Activated CD8-positive, alpha-beta memory T cell treated with anti-CD3 and anti-CD28 coated beads, Interleukin-2, amount 50 U/mL, for 1 hour (primary cell): ENCODE results near the gene CEP135.
"Not testable (repeated sequence)": the region's sequence is repeated elsewhere in the genome, so short reads cannot be mapped to it uniquely, and the experiment has no call there.

ENCODE experiments used
- DNase-seq: peaks from one replicate; pipeline ENCODE4 v3.0.0-alpha.2; 2020; ENCODE audit errors: extremely low read depth

The CEP135 gene

DNA sequence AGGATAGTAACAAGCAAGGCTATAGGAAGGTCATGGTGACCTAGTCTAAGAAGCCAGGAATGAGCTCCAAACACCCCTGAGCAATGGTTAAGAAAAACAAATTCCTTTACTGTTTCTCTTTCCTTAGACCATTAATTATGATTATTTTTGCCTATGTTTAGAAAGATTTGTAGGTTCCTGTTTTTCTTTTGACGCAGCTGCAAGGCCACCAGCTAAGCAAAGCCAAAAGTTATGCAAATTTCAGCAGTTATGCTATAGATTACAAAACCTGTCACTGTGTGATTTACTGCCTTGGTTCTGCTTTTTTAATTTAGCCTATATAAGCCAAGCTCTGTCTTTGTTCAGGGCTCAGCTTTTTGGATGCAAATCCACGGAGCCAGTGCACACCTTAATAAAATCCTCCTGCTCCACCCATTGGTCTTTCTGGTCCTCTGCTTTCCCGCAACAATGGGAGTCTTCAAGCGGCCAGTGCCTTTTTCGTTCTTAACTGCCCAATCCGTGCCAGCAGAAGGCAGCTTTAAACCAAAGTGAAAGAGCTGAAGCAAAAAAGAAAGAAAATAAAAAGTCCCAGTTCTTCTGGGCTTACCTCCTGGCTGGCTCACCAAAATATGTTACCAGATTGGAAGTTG is 1.4 kb upstream of the CEP135 start:
- no peak for DNase-seq

DNA sequence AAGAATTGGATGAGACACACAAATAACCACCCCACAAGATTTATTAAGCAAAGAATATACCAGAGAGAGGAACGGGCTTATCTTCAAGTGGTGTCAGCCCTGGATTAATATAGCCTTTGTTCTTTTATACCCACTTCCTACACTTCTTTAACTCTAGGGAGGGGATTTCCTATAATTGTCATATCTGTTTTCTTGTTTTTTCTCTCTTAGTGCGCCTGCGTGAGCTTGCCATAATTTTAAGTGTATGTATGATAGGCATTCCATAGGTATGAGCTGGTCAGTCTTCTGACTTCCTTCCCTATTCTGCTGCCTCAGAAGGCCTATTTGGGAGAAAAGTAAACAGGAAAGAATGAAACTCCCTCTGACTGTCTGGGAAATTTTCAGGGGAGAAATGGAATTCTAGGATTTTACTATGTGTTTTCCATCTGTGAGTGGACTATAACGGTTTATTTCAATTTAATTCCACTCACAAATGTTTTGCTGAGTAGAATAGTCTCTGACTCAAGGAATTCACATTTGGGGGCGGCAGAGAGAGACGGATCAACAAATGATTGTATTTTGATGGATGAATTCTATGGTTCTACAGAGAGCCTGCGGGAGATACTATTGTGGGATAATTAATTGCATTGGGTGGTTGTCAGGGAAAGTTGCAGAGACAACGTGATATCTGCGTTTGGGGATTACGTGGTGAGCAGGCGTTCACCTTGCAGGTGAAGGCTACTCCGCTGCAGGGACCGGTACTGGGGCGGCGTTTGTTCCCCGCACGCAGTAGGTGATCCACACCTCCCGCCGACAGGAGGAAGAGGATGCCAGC is 626 bp upstream of the CEP135 start:
- DNase-seq: no peak

DNA sequence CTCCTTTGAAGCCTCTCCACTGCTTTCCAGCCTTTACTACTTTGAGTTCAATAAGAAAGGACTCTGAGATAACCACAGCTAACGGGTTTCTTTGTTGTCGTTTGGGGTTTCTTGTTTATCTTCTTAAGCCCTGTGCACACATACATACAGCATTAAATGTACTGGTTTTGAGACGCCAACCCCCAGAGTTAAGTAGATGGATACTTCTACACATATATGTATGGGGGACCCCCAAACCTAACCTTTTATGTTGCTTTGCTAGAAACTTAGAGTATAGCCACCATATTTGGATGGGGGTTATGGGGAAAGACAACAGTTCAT is 697 bp downstream of the CEP135 start:
- DNase-seq: no peak

DNA sequence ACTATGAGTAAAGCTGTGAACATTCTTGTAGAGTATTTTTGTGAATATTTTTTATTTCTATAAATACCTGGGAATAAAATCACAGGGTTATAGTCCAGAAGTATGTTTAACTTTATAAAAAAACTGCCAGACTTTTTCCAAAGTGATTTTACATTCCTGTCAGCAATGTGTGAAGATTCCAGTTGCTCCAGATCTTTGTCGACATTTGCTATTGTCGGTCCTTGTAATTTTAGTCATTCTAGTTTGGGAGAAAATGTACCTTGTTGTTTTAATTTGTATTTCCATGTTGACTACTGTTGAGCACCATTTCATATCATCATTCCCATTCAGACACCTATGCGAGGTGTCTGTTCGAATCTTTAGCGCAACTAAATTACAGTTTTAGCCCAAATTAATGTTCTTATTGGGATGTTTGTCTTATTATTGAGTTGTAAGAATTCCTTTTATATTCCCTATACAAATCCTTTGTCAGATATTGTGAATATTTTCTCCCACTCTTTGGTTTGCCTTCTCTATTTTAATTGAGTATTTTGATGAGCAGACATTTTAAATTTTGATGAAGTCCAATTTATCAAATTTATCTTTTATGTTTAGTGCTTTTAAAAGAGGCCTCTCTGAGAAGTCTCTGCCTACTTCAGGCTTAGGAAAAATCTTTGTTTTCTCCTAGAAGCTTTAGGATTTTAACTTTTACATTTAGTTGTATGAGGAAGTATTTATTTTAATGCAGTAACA is 2.6 kb downstream of the CEP135 start:
- DNase-seq: no peak

DNA sequence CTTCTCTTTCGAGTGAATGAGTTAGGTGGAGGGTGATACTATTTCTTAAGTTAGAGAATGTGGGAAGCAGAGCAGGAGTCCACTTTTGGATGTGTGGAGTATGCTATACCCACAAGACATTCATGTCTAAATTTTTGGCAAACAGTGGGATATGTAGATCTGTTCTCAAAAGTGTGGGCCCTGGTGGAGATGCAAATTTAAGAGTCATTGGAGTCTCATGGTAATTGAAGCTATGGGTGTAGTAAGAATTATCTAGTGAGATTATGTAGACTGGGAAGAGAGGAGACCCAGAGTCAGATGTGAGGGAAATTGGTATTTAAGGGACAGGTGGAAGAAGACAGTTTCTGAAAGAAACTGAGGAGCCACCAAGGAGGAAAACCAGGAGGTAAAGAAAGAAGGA is 7.0 kb downstream of the CEP135 start:
- DNase-seq: no peak

DNA sequence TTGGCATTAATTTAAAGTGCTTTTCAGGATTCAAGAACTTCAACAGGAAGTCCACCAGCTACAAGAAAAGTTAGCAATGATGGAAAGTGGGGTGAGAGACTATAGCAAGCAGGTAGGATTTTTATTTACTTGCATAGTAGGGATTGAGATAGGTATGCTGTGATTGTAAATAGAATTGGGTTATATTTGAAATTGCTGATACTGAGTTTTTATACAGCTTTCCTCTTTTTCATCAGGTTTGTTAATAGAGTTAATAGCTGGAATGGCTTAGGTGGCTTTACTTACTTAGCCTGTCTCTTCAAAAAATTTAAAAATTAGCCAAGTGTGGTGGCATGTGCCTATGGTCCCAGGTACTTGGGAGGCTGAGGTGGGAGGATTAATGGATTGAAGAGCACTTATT is 10.9 kb downstream of the CEP135 start:
- no peak for DNase-seq

DNA sequence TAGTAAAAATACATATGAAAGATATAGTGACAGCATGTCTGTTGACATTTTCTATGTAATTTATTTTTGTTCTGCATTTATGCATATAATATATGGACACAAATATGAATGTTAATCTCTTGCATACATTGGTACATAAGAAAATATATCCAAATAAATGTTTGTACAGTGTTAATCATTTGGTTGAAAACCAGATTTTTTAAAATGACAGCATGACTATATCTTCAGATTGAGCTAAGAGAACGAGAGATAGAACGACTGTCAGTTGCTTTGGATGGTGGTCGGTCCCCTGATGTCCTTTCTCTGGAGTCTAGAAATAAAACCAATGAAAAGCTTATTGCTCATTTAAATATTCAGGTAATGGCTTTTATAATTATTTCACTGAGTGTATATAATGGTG is 15.3 kb downstream of the CEP135 start:
- DNase-seq: no peak

DNA sequence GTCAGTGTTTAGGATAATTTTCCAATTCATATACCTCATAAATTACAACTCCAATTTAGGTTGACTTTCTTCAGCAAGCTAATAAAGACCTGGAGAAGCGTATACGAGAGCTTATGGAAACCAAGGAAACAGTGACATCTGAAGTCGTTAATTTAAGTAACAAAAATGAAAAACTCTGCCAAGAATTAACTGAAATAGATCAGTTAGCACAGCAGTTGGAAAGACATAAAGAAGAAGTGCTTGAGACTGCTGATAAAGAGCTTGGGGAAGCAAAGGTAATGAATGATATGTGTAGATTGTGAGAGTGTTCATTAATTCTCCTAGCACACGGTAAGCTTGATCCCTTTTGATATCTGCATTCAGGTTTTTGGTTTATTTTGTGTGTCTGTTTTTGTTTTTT is 16.8 kb downstream of the CEP135 start:
- no peak for DNase-seq

DNA sequence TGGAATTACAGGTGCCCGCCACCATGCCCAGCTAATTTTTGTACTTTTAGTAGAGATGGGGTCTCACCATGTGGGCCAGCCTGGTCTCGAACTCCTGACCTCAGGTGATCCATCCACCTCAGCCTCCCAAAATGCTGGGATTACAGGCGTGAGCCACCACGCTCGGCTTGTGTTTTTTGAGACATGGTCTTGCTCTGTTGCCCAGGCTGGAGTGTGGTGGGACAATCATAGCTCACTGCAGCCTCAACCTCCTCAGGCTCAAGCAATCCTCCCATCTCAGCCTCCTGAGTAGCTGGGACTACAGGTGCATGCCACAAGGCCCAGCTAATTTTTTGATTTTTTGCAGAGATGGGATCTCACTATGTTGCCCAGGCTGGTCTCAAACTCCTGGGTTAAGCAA is 17.6 kb downstream of the CEP135 start:
- DNase-seq: not testable (repeated sequence)

DNA sequence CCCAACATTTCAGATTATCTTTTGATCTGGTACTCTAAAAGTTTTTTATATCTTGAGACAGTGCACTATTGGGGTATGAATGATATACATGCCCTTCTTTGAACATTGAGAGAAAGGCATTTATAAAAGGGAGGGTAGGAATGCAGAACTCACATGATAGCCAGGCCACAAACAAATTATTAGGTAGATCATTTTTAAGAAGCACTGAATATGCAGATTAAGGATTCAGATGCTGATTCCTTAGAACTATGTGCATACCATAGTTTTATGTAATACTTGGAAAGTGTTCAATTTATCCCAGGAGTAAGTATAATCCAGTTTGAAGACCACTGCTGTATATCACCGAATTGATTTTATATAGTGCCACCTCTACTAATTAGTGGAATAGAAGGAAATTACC is 18.6 kb downstream of the CEP135 start:
- DNase-seq: no peak

DNA sequence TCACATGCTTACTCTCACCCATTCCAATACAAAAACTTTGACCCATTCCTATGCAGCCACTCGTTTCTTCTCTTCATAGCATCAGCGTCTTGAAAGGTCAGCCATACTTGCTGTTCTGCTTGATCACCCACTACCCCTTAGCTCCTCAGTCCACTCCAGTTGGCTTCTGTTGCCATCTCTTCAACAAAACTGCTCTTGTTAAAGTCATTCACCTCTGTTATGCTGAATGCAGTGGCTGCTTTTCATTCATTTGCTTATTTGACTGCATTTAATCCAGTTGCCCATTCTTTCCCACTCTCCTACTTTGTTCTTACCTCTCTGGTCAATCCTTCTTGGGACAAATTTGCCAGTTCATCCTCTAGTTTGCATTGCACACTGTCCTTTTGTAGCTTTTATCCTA is 24.9 kb downstream of the CEP135 start:
- no peak for DNase-seq

DNA sequence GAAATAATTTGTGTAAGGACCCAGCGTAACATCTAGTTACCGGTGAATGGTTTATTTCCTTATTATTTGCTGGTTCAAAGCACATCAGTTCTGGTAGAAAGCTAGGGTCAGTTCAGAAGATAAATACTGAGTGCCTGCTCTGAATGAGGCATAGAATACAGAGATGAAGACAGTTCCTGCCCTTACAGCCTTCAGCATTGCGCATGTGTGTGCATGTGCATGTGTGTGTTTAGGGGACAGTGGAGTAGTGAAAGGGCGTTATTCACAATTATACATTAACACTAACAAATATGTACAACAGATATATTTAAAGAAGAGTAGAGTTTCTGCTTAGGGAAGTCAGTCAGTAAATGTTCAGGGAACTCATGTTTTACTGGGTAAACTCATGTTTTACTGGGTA is 29.1 kb downstream of the CEP135 start:
- no peak for DNase-seq

DNA sequence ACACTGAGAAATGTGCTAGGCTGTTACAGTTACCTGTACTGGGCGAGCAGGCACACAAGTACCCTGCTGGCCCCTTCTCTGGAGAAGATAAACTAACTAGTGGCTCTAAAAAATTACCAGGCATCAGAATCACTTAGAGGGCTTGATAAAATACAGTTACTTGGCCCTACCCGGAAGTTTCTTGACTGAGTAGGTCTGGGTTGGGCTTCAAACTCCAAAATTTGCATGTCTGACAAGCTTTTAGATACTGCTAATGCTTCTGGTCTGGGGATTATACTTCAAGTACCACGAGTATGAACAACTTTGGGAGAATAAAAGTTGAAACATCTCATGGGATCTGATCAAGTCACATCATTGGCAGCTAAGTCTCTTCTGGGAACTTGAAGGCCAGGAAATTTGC is 30.8 kb downstream of the CEP135 start:
- DNase-seq: no peak

DNA sequence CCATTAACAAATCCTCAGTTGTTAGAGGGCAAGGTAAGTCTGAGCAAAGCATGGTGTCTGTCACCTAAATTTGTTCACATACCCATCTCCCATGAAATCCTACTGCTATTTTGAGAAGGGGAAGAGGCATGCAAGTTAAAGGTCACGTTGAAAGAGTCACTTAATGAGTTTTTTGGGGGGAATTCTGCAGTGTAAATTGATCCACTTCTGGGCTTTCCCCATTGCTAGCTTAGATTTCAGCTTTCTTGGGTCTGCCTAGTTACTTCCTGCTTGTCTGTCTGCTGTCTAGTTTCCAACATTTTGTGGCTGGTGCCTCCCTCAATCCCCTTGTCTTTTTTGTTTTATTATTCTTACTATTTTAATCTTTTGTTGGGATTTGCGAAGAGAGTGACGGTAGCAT is 32.0 kb downstream of the CEP135 start:
- no peak for DNase-seq

DNA sequence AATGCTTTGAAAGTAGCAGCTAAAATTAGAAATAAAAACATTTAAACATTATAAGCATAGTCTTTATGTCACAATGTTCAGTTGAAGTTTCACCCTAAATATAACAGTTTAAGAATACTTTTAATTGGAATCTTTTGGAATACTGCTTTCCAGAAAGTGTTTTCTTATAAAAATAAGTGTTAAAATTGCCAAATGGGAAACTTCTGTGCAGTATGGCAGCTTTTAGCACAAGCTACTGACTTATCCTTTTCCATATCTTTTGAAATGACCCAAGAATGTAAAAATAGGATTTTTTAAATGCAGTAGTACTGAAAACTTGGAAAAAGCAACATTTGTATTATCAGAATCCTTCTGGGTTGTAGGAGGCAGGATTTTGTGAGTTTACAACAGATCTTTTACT is 34.2 kb downstream of the CEP135 start:
- DNase-seq: no peak

DNA sequence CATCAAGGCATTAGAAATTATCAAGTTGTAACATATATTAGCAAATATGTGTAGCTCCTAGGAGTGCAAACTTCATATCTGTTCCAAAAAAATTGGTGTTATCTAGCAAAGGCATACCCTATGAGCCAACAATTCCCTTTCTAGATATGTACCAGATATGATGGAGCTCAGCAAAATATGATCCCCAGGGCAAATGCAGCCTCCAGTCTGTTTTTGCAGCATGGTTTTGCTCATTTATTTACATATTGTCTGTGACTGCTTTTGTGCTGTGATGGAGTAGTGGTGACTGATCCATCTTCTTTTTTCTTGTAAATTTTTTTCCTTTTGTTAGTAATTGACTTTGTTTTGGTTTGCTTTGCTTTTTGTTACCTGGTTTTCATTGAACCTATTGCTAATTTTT is 41.0 kb downstream of the CEP135 start:
- no peak for DNase-seq

DNA sequence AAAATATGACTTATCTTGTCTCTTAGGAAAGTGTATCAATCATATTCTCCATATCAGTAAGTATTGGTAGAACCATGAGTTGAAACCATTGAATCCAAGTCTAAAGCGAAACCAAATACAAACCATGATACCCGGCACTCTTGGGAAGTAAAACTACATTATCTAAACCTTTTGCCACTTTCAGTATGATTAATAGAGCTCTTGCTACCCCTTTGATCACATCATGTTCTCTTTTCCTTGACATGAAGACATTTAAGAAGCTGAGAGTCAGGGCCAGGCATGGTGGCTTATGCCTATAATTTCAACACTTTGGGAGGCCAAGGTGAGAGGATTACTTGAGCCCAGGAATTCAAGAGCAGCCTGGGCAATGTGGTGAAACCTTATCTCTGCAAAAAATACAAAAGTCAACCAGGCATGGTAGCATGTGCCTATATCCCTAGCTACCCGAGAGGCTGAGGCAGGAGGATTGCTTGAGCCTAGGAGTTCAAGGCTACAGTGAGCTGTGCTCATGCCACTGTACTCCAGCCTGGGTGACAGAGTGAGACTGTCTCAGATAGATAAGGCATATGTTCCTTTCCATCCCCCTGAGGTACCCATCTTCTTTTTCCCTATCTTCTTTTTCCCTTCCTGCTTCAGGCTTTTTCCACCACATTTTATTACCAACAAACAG is 45.4 kb downstream of the CEP135 start:
- no peak for DNase-seq

DNA sequence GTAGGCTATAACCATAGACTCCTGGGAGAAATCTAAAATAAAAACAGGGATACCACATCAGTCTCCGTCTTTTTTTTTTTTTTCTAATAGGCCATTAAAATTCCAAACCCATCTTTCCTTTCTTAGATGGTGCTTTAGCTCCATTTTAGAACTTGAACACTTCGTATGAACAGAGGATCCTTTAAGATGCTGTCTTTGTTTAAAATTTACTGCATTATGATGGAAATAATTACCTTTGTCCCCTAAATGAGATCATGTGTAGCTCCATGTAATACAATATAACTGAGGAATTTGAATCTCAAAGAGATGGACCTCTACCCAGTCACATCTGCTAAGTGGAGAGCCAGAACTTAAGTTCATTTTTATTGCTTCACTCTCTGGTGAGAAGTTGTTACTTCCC is 47.9 kb downstream of the CEP135 start:
- no peak for DNase-seq

DNA sequence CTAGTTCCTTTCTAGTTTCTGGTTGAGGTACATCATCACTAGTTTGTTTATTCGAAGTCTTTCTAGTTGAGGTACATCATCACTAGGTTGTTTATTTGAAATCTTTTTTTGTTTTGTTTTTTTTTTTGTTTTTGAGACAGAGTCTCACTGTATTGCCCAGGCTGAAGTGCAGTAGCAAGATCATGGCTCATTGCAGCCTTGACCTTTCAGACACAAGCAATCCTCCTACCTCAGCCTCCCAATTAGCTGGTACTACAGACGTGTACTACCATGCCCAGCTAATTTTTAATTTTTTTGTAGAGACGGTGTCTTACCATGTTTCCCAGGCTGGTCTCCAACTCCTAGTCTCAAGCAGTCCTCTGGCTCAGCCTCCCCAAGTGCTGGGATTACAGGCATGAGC is 54.9 kb downstream of the CEP135 start:
- no peak for DNase-seq

DNA sequence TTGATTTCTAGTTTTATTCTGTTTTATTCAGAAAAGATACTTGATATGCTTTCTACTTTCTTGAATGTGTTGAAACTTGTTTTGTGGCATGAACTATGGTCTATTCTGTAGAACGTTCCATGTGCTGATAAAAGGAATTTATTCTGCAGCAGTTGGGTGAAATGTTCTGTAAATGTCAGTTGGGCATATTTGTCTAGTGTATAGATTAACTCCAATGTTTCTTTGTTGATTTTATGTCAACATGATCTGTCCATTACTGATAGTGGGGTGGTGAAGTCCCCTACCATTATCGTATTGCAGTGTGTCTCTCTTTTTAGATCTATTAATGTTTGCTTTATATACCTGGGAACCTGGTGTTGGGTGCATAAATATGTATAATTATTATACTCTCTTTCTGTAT is 55.5 kb downstream of the CEP135 start:
- no peak for DNase-seq

DNA sequence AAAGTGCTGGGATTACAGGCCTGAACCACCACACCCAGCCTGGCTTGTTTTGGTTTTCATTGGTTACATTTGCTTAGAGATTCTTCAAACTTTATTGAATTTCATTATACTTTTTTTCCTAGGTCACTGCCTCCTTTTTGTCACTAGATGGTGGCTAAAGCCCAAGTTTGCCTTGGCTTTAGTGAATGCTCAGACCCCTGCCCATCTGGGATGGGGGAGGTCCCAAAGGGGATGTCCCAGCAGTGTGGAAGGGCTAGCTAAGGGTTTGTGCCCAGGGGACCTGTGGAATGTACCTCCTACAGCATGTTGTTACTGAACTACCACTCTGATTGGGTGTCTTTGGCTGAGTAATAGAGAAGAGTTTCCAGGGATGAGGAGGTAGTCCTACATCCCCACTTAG is 58.4 kb downstream of the CEP135 start:
- no peak for DNase-seq

DNA sequence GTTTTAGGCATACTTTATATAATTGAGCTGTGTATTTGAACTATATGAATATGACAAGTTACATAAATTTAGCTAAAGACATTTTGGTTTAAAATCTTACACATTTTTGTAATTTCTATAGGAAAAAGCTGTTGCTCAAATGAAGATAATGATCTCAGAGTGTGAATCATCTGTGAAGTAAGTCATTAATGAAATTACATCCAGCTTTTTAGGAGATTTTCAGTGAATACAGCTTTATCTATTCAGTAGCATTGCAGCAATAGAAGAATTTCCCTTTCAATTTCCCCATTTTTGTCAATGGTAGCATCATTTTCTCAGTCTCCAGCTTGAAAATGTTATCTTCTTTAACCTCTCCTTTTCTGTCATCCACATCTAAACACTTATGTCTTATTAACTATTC is 59.5 kb downstream of the CEP135 start:
- DNase-seq: no peak

DNA sequence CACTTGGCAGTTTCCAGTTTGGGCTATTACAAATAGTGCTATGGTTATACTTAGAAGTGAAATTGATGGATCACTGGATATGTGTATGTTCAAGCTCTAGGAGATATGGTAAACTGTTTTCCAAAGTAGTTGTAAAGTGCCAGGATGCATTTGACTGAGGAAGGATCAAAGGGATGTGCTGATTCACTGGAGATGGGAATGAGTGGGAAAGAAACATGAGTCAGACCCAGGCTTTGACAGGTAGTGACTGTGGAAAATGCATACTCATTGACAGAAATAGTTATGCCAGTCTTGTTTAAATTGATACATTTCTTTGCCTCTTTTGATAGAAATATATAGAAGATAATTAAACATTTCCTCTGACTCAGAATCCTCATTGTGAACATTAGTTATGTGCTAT is 77.9 kb downstream of the CEP135 start:
- no peak for DNase-seq
